Omental fat pad (tissue), 4 donors: ENCODE results near the gene LIPC. TPM values are rescaled to one million over a fixed set of nuclear protein-coding genes. Genes with fewer than 3 reads are reported as not detected.

Source experiments
- ATAC-seq: fragments of 150-250 bp; one replicate; pipeline ENCODE4 v1.9.1; 2016; ENCODE audit warnings: mild to moderate bottlenecking, moderate library complexity; ENCODE audit not compliant: low FRiP score
- DNase-seq: peaks from one replicate; pipeline ENCODE4 v3.0.0-alpha.2; 2019; ENCODE audit warnings: low spot score
- total RNA-seq, 4 donors: library from RNA; depleted of rRNA; stranded (reverse); fragments of >200 nt; gene quantifications; one replicate each; pipeline ENCODE4 v1.1.0, GENCODE V29; 2016
- TF ChIP-seq, protein P1 (sequence below), 3 donors: fragments of 450-650 bp; IDR thresholded peaks; one replicate each; pipeline ENCODE4 v1.5.1; 2016 to 2017; ENCODE audit warnings: antibody characterized with exemption in 3 of 3, mild to moderate bottlenecking in 3 of 3, moderate library complexity in 2 of 3

Gene LIPC
- total RNA-seq, 4 donors from 2014 or later, result 0.46 TPM; not detected in 3

DNA sequence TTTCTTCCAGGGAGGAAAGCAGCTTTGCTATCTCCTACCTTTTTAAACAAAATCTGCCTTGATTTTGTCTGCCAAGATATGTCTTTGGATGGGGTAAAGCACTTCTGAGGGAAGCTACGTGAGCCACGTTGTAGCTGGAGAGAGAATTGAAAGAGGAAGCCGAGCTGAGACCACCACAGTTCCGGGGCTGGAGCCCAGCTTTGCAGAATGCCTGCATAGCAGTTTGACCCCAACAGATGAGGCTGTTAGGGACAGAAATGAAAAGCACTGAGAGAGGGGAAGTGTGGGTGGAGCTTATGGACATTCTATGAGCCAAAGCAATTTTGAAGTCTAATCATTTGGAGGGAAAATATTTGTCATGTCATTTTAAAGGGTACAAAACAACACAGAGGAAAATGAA, 45.4 kb downstream of the LIPC start:
- ATAC-seq, result no peak
- no peak for DNase-seq
- TF ChIP-seq, protein P1, sequence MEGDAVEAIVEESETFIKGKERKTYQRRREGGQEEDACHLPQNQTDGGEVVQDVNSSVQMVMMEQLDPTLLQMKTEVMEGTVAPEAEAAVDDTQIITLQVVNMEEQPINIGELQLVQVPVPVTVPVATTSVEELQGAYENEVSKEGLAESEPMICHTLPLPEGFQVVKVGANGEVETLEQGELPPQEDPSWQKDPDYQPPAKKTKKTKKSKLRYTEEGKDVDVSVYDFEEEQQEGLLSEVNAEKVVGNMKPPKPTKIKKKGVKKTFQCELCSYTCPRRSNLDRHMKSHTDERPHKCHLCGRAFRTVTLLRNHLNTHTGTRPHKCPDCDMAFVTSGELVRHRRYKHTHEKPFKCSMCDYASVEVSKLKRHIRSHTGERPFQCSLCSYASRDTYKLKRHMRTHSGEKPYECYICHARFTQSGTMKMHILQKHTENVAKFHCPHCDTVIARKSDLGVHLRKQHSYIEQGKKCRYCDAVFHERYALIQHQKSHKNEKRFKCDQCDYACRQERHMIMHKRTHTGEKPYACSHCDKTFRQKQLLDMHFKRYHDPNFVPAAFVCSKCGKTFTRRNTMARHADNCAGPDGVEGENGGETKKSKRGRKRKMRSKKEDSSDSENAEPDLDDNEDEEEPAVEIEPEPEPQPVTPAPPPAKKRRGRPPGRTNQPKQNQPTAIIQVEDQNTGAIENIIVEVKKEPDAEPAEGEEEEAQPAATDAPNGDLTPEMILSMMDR (IDR thresholded peaks at IDR 0.05), result no peak

DNA sequence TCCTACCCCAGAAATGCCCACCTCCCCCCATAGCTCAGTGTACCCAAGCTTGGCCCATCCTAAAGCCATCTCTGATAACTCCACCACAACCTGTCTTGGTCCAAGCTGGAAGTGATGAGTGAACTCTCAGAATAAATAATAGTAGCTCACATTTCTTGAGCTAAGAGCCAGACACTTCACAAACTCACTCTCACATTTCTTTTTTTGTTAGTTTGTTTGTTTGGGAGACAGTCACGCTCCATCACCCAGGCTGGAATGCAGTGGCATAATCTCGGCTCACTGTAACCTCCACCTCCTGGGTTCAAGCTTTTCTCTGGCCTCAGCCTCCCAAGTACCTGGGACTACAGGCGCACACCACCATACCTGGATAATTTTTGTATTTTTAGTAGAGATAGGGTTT, 46.2 kb downstream of the LIPC start:
- no peak for DNase-seq
- TF ChIP-seq, protein P1 (IDR thresholded peaks at IDR 0.05), result no peak
- no peak for ATAC-seq

DNA sequence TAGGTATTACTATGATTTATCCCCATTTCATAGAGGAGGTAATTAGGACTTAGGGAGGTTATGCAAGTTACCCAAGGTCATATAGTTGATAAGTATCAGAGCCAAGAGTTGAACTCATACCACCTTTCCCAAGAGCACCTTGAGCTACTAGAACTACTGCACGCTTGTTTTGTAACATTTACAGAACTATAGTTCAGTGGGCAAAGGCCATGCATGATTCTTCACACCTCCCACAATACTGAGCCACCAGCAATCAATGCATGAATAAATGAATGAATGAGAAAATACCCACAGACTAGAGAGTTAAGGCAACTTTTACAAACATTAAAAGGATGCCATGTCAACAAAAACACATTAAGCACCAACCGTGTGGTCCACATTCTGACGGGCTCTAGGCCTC, 46.8 kb downstream of the LIPC start:
- ATAC-seq (no peak), DNase-seq (no peak)
- TF ChIP-seq, protein P1 (IDR thresholded peaks at IDR 0.05), result no peak

DNA sequence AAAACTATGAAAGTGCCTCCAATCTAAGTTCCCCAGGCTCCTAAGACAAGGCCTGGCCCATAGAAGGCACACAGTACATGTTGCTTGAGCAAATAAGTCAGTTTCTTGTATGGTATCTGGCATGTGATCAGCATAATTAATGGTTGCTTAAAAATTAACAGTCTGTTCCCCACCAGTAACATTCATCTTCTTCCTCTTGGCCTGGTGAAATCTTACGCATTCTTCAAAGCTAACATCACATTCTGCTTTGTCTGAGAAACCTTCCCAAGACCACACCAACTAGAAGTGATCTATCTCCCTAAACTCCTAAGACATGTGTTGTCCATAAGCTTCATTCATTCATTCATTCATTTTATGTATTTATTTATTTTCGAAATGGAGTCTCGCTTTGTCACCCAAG, 48.1 kb downstream of the LIPC start:
- no peak for ATAC-seq
- no peak for DNase-seq
- TF ChIP-seq, protein P1 (IDR thresholded peaks at IDR 0.05), result no peak

DNA sequence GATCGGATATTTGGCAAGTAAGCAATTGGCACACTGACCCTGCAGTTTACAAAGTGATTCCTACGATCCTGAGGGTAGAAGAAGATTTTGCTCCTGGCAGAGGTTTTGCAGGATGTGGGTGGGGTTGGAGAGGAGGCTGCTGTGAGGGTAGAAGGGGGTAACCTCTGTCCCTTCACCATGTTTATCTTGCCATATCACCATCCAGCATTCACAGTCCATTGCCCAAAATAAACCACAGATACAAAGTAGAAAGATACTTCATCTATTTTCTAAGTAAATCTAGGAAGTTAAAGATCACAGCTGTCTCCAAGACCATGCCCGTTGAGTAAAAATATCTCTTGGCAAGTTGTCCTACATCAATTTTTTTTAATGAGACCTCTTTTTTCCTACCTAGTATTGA, 51.6 kb downstream of the LIPC start:
- ATAC-seq (no peak), DNase-seq (no peak)
- TF ChIP-seq, protein P1 (IDR thresholded peaks at IDR 0.05), result no peak

- ATAC-seq (no peak), DNase-seq (no peak)
- TF ChIP-seq, protein P1 (IDR thresholded peaks at IDR 0.05), result no peak
These were observed 53.2 kb downstream of the LIPC start for GRCh38 chr15:58484791-58485600.

DNA sequence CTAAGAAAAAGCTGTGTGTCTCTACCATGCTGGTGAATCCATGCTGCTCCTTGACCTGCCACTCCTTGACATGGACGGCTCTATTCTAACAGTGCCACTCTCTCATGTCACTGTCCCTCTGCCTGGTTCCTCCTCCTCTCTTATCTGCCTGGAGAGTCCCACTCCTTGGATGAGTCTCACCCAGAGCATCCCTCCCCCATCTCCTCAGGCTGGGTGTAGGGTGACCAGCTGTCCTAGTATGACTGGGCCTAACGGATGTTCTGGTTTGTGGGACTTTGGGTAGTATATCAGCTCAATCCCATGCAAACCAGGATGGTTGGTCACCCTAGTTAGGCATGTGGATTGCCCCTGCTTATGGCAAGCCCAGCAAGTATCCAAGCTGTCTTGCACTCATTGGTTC, 54.3 kb downstream of the LIPC start:
- TF ChIP-seq, protein P1 (IDR thresholded peaks at IDR 0.05), result no peak
- DNase-seq (no peak), ATAC-seq (no peak)
